Heart left ventricle (tissue), 16 donors: Measurements from ENCODE around the gene GPR84. TPM values are rescaled to one million over a fixed set of nuclear protein-coding genes. Genes with fewer than 3 reads are reported as not detected.

Source experiments
- ATAC-seq, 4 donors: fragments of 200-7000 bp; cut with Tn5 transposase; one replicate each; pipeline ENCODE4 v1.9.1; 2020 to 2022; ENCODE audit warnings: moderate library complexity in 4 of 4, mild to moderate bottlenecking in 3 of 4, moderate number of reproducible peaks in 1 of 4
- DNase-seq, 5 donors: peaks; one replicate each; pipeline ENCODE4 v3.0.0-alpha.2; 2020
- H3K27ac ChIP-seq, 12 donors: fragments of 200-600 bp; sonication (generic) in 4 of 12; one replicate each; pipeline versions ENCODE4 v1.5.0 to v1.8.0; 2016 to 2022; ENCODE audit warnings: mild to moderate bottlenecking in 2 of 12
- H3K27me3 ChIP-seq, 9 donors: fragments of 200-600 bp; sonication (generic) in 2 of 9; one replicate each; pipeline versions ENCODE4 v1.5.1 to v1.8.0; 2016 to 2022; ENCODE audit warnings: mild to moderate bottlenecking in 3 of 9
- H3K36me3 ChIP-seq, 9 donors: fragments of 200-600 bp; sonication (generic) in 2 of 9; one replicate each; pipeline versions ENCODE4 v1.5.0 to v1.8.0; 2018 to 2022; ENCODE audit warnings: mild to moderate bottlenecking in 2 of 9
- H3K4me1 ChIP-seq, 12 donors: fragments of 200-600 bp; sonication (generic) in 4 of 12; one replicate each; pipeline versions ENCODE4 v1.5.0 to v1.8.0; 2016 to 2022; ENCODE audit warnings: mild to moderate bottlenecking in 3 of 12
- H3K4me3 ChIP-seq, 12 donors: fragments of 200-600 bp; sonication (generic) in 4 of 12; one replicate each; pipeline versions ENCODE4 v1.5.0 to v1.8.0; 2017 to 2022; ENCODE audit warnings: mild to moderate bottlenecking in 9 of 12, moderate library complexity in 4 of 12
- H3K9me3 ChIP-seq, 12 donors: fragments of 200-600 bp; sonication (generic) in 4 of 12; one replicate each; pipeline versions ENCODE4 v1.5.0 to v1.8.0; 2016 to 2022; ENCODE audit warnings: mild to moderate bottlenecking in 1 of 12
- CTCF ChIP-seq, 12 donors: fragments of 200-600 bp; sonication (generic) in 4 of 12; IDR thresholded peaks; one replicate each; pipeline versions ENCODE4 v1.5.0 to v1.8.0; 2018 to 2022; ENCODE audit warnings: antibody characterized with exemption in 12 of 12, mild to moderate bottlenecking in 5 of 12
- POLR2A ChIP-seq, 2 donors: fragments of 450-650 bp; IDR thresholded peaks; one replicate each; pipeline ENCODE4 v1.6.1; 2017; ENCODE audit warnings: antibody characterized with exemption in 2 of 2, mild to moderate bottlenecking in 2 of 2, moderate library complexity in 2 of 2
- WGBS, 4 donors: extraction: QIAGEN DNeasy Blood & Tissue Kit in 2 of 4; methylation state at CpG; one replicate each; pipeline versions ENCODE4 v1.1.5 to v1.1.7; 2013 to 2018; 5-methylcytosine and 5-hydroxymethylcytosine counted together
- intact Hi-C, 10 donors: fragments of 100-400 bp; cut with DNase I; formaldehyde crosslinking; loops; one replicate each; pipeline versions ENCODE4 v1.11.1 to v1.14.2; 2022
- polyA plus RNA-seq, 2 donors: library from polyadenylated mRNA; stranded (reverse); fragments of 200-250 nt; gene quantifications; one replicate each; pipeline ENCODE4 v1.2.3, GENCODE V29; 2013
- total RNA-seq, 9 donors: library from RNA; depleted of rRNA in 2 of 9; stranded (reverse); fragments of >200 nt in 2 of 9; fragmentation: NEBNext Ultra II Directional in 3 of 9; extraction: Animal tissue kit (Norgen Biotek cat#: 25700) in 3 of 9; gene quantifications; one replicate each; pipeline versions ENCODE4 v1.1.0 to v1.2.4, GENCODE V29; 2016 to 2023
- donor health status: ischemic (EF 13 %, LVEDD 7.1; RV severe dilation, severe dysfunction).
- donor health status: healthy with polysubstance abuse.
- donor health status: DM: no; HTN: yes; CAD: no.
- donor health status: DM: no; HTN: no; CAD: no.
- donor health status: ischemic (EF 25% LVEDD 6.9; RV normal size, moderate dysfunction).
- donor health status: ischemic (EF 25% LVEDD 5.7; RV mildly dilated, moderate dysfunction).
- donor health status: healthy.
- donor health status: DM: yes; HTN: yes; CAD: no.
- donor health status: ischemic (EF 35%, LVEDD 5.7; RV mildly dilated, moderate dysfunction).
- donor health status: nonischemic (EF 11% LVEDD 7.7; RV severe dilation, severe dysfunction).
- donor health status: DM: yes; HTN: yes; CAD: no.
- donor health status: PGD.
- donor health status: ischemic (EF 29% LVEDD 5.4; RV normal size, mild dysfunction).
- donor health status: nonischemic (EF 23%, LVEDD 6.1; RV moderate dilation, normal function).

The GPR84 gene
- total and polyA plus RNA-seq, 11 donors = 0.21 to 4.4 (median 0.37) TPM; not detected in 6

- Histone ChIP-seq H3K9me3 (no peaks in the 10 kb centered on the region), H3K27ac (peak overlapping the region in 11 of 12 donors; percentile 49 to 84 (median 80)), H3K4me3 (peak overlapping the region; percentile 9 to 75 (median 52)), H3K36me3 (no peaks in the 10 kb centered on the region), H3K4me1 (peaks cover 0 to 65% (median 22%) of the 10 kb centered on the region in 12 donors), H3K27me3 (no peaks in the 10 kb centered on the region)
- ATAC-seq = peak; percentile 74 to 89 (median 84)
- intact Hi-C loops = loop anchor here in 2 of 10 donors (1.0 to 10.0 kb wide), 2 partner anchors 9 to 374 kb away; partner anchors contain the start of genes HOXC8 (in 1 of the 2) and HOXC9 (in 1 of the 2)
- DNase-seq = peak; percentile 77 to 84 (median 79)
- WGBS, 4 donors = 3 to 15% (median 4%) methylated on average over 19 to 49 of the region's 49 CpGs
- TF ChIP-seq POLR2A (IDR thresholded peaks at IDR 0.05) (peak in 1 of 2 donors; percentile 29), CTCF (IDR thresholded peaks at IDR 0.05) (no peak)
Observed at GRCh38 chr12:54378796-54379397, 14.6 kb upstream of the GPR84 start.

- Histone ChIP-seq H3K27ac (peak overlapping the region in 5 of 12 donors; percentile 22 to 82 (median 69)), H3K9me3 (no peaks in the 10 kb centered on the region), H3K4me3 (peak overlapping the region in 11 of 12 donors; percentile 9 to 75 (median 54)), H3K27me3 (no peaks in the 10 kb centered on the region), H3K4me1 (peaks cover 0 to 64% (median 23%) of the 10 kb centered on the region in 12 donors), H3K36me3 (no peaks in the 10 kb centered on the region)
- DNase-seq (peak in 1 of 5 donors; percentile 54), ATAC-seq (no peak)
- intact Hi-C loops = loop anchor here in 1 of 10 donors (10.0 kb wide), 1 partner anchor 373 kb away; the partner anchor contains the start of genes HOXC8 and HOXC9
- no peak for TF ChIP-seq POLR2A (IDR thresholded peaks at IDR 0.05)
- no peak for TF ChIP-seq CTCF (IDR thresholded peaks at IDR 0.05)
- 81 to 88% (median 84%) methylated on average over 4 to 6 of the region's 6 CpGs for WGBS, 4 donors
Observed at GRCh38 chr12:54377797-54378515, 13.7 kb upstream of the GPR84 start.

- peaks cover 0 to 4% (median 0%) of the 10 kb centered on the region in 9 donors for H3K36me3 ChIP-seq
Observed at GRCh38 chr12:54377007-54377406, 12.7 kb upstream of the GPR84 start.

More at GRCh38 chr12:54377007-54377406, 12.7 kb upstream of the GPR84 start:
- no peak for TF ChIP-seq POLR2A (IDR thresholded peaks at IDR 0.05)
- TF ChIP-seq CTCF (IDR thresholded peaks at IDR 0.05) = no peak
- Histone ChIP-seq H3K27me3 (no peaks in the 10 kb centered on the region), H3K4me1 (peaks cover 0 to 64% (median 29%) of the 10 kb centered on the region in 12 donors), H3K27ac (peak overlapping the region; percentile 23 to 69 (median 61)), H3K4me3 (no peak overlapping the region), H3K9me3 (no peaks in the 10 kb centered on the region)
- no peak for ATAC-seq
- 64 to 75% (median 67%) methylated on average over 2 of the region's 2 CpGs for WGBS, 4 donors
- peak in 1 of 5 donors; percentile 3 for DNase-seq
- intact Hi-C loops = loop anchor here in 1 of 10 donors (10.0 kb wide), 1 partner anchor 372 kb away; the partner anchor contains the start of genes HOXC8 and HOXC9
